ENCODE measurements around the gene EXPH5. TPM values are rescaled to one million over a fixed set of nuclear protein-coding genes. Genes with fewer than 3 reads are reported as not detected.

The EXPH5 gene, protein sequence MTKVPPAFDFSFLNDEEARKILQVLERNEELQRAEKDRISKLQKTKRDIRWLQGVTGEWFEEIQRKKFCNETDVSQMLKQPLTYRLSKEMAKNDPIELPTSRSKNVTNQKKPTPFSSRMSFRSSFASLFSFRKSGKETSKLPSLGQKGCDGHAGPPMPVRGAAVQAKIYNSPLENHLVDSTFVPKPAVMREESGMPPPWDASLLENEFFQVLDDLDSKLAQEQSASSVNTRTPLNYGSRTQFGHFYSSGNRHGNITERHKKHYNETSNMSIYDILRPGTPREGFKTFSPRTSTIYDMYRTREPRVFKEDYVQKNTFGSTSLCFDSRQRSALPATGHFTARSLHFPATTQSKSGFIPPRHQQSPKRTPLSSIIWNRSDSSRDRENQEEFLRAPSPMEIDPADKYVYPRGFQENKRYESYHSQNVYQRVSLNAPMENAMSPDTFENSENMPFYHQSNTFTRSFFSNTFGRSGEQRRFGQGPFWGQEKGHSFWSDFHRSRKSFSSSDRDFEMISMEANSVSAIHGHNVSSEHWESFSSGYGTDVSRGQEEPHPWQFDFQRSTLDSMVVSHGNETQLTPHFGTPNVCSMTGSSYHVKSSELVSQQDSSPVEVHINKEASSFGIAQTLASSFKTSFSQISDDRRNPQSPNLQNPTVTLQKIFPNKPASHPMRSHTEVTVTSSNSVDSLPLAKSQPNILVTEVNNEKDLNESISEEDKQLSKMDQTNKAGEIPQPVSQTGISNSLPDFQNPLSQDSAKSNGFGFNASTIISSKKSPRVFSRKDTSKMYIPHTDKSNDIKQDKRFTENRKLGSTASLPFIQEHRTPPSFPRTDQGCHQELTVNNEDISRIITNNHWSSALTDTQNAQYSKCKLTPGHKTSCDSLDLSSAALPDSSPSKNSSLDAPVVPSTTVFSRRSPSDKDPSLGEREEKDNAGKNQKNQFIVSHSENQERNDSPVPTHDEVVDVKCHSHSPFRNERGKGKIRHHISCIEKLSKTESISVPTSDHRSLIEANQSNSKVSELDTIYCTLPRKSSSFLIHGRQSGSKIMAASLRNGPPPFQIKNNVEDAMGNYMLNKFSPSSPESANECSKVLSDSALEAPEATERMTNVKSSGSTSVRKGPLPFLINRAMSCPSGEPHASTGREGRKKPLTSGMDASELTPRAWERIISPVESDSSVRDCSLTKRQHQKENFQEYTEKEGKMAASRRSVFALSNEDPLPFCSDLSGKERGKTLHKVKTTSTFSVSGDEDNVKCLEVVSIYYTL (N-terminal part only)
- not detected in 2 replicates for total RNA-seq

GRCh38 chr11:108593214-108593922, at the start of gene EXPH5:
Gene EXPH5, minus strand, starts transcription at chr11:108593768. Its CDS starts 232 bp downstream, at chr11:108593536.

GRCh38 chr11:108498046-108498815, 95.3 kb downstream of the EXPH5 start, which contains the start of gene POGLUT3:
Gene POGLUT3, minus strand, starts transcription at chr11:108498384. Its CDS starts 18 bp downstream, at chr11:108498366.

DNA sequence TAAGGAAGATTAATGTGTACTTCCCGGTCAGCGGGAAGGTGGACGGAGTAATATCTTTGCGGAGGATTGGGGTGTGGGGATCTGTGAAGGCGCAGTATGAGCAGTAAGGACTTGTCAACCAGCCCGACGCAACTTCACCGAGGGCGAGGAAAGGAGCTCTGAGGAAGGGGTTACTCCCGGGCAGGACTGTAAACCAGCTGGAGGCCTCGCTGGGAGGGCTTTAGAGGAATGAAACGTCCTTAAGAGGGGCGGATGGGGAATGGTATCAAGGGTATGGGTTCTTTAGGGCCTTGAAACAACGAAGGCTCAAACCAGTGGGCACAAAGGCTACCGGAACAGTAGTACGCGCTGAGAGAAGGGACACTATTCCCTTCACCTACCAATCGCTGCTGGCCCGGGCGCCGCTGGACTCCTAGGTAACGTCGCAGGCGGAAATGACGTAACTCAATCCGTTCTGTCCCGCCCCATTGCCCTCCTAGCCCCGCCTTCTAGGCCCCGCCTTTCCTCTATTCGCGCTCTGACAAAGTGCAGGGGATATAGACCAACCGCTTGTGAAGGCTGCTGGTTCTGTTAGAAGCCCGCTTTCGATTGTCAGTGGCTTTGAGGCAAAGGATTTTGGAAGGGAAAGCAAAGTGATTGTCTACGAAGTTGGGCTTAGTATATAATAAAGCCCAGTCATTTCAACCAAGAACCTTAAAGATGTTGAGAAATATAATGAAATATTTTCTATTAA, 126.3 kb downstream of the EXPH5 start, which contains the start of gene C11orf65:
Gene C11orf65 (minus strand): TSS at position 439 of the 733 bp plus-strand sequence. CDS start 5,970 bp downstream, outside the sequence.

Other genes with a start within 250 kb of the EXPH5 start
- 0.32 TPM in 1 of 2 replicates, not detected in the other for gene C11orf65, start 126.2 kb downstream of the EXPH5 start, total RNA-seq
- gene POGLUT3, start 95.4 kb downstream of the EXPH5 start, total RNA-seq, result 25.3 and 31.6 TPM in 2 replicates
- 15.6 and 24.4 TPM in 2 replicates for gene DDX10, start 71.3 kb upstream of the EXPH5 start, total RNA-seq

All from cardiac atrium fibroblast (primary cell).